DOHH2 (cell line): ENCODE measurements around the gene ZFHX3.

Source experiments
- CTCF ChIP-seq: fragments of 200-600 bp; sonication (generic); IDR thresholded peaks from one replicate; pipeline ENCODE4 v1.5.1; 2014; ENCODE audit warnings: antibody characterized with exemption, mild to moderate bottlenecking, low read depth, low read length; ENCODE audit not compliant: poor library complexity, severe bottlenecking
- EZH2phosphoT487 ChIP-seq: fragments of 200-600 bp; sonication (generic); IDR thresholded peaks from 2 replicates; pipeline ENCODE4 v1.6.1; 2017; ENCODE audit warnings: borderline replicate concordance, mild to moderate bottlenecking, antibody characterized with exemption, low read length, moderate library complexity, mixed read lengths

DNA sequence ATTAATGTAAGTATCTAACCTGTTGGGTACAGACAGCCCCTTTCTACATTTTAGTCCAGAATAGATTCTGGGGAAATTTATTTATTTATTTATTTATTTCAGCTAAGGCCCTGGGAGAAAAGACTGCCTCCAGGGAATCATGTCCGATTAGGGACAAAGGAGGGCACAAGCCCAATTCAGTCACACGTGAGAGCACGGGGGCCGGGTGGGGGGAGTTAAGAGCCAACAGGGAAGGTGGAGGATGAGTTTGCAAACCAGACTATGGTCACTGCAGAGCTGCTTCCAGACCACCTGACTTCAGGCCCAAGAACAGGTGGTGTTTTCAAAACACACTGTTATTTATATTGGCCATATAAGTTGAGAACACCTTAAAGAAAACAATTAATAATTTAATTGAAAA is 1.6 kb upstream of the ZFHX3 start:
- no peak for TF ChIP-seq CTCF
- no peak for TF ChIP-seq EZH2phosphoT487
